Adrenal gland (tissue), 12 donors: Measurements from ENCODE around the gene ERI3. TPM values are rescaled to one million over a fixed set of nuclear protein-coding genes. Genes with fewer than 3 reads are reported as not detected.

Experiments used
- DNase-seq, 7 donors: peaks; one replicate each; pipeline ENCODE4 v3.0.0-alpha.2; 2019 to 2020
- H3K27ac ChIP-seq, 5 donors: fragments of 200-600 bp; sonication (generic) in 4 of 5; 1 replicate in 3 of 5; 2 replicates in 2 of 5; pipeline versions ENCODE4 v1.5.1 to v1.8.0; 2016 to 2020; ENCODE audit warnings: mild to moderate bottlenecking in 1 of 5
- H3K27me3 ChIP-seq: fragments of 200-600 bp; 2 replicates; pipeline ENCODE4 v1.8.0; 2021
- H3K36me3 ChIP-seq, 2 donors: fragments of 200-600 bp; replicated peaks in 1 of 2; 1 replicate in 1 of 2; 2 replicates in 1 of 2; pipeline versions ENCODE4 v1.5.1 to v1.8.0; 2018 to 2022
- H3K4me1 ChIP-seq, 2 donors: fragments of 200-600 bp; replicated peaks in 1 of 2; 1 replicate in 1 of 2; 2 replicates in 1 of 2; pipeline versions ENCODE4 v1.5.1 to v1.8.0; 2018 to 2021
- H3K4me3 ChIP-seq, 4 donors: fragments of 200-600 bp; sonication (generic) in 3 of 4; one replicate each; pipeline ENCODE4 v1.5.1; 2016 to 2018
- H3K9me3 ChIP-seq, 3 donors: fragments of 200-600 bp; sonication (generic) in 1 of 3; replicated peaks in 1 of 3; 1 replicate in 2 of 3; 2 replicates in 1 of 3; pipeline versions ENCODE4 v1.5.1 to v1.8.0; 2016 to 2021
- POLR2A ChIP-seq, 2 donors: fragments of 450-650 bp; IDR thresholded peaks; one replicate each; pipeline ENCODE4 v1.6.1; 2017; ENCODE audit warnings: antibody characterized with exemption in 2 of 2, mild to moderate bottlenecking in 2 of 2, moderate library complexity in 1 of 2
- WGBS, 4 donors: extraction: QIAGEN DNeasy Blood & Tissue Kit in 2 of 4; methylation state at CpG; one replicate each; pipeline versions ENCODE4 v1.1.5 to v1.1.7; 2013 to 2017; 5-methylcytosine and 5-hydroxymethylcytosine counted together
- intact Hi-C, 2 donors: fragments of 100-400 bp; cut with DNase I; formaldehyde crosslinking; loops; one replicate each; pipeline versions ENCODE4 v1.14.1 to v1.15.0; 2022 to 2023
- polyA plus RNA-seq, 3 donors: library from polyadenylated mRNA; stranded (reverse); fragments of 200-250 nt in 2 of 3; fragments of 350-450 nt in 1 of 3; fragmentation: Illumina TruSeq in 1 of 3; extraction: RNeasy Lipid Tissue Mini Kit (QIAGEN cat#74804) in 1 of 3; gene quantifications; one replicate each; pipeline ENCODE4 v1.2.3, GENCODE V29; 2013 to 2014
- total RNA-seq, 9 donors: library from RNA; depleted of rRNA in 4 of 9; stranded (reverse); fragments of >200 nt in 4 of 9; fragments of 120-200 nt in 1 of 9; fragmentation: NEBNext Ultra II Directional in 1 of 9; extraction: Animal tissue kit (Norgen Biotek cat#: 25700) in 1 of 9; gene quantifications; one replicate each; pipeline versions ENCODE4 v1.1.0 to v1.2.4, GENCODE V29; 2013 to 2023
- TF ChIP-seq, protein P1 (sequence below), 6 experiments: fragments of 450-650 bp in 4 of 6; fragments of 200-600 bp in 2 of 6; sonication (generic) in 1 of 6; IDR thresholded peaks; 1 replicate in 5 of 6; 2 replicates in 1 of 6; pipeline versions ENCODE4 v1.5.1 to v1.8.0; 2016 to 2021; ENCODE audit warnings: antibody characterized with exemption in 6 of 6, mild to moderate bottlenecking in 2 of 6, moderate library complexity in 1 of 6
- donor health status: healthy with polysubstance abuse.
- donor health status: Bipolar disorder and iron deficiency.
- donor health status: DM: yes; HTN: yes; CAD: no.
- donor health status: DM: no; HTN: no; CAD: no.
- donor health status: DM: no; HTN: no; CAD: no.
- donor health status: DM: yes; HTN: yes; CAD: no.

ERI3 gene
- total and polyA plus RNA-seq, 12 donors: 33.8 to 68.4 (median 46.7) TPM

DNA sequence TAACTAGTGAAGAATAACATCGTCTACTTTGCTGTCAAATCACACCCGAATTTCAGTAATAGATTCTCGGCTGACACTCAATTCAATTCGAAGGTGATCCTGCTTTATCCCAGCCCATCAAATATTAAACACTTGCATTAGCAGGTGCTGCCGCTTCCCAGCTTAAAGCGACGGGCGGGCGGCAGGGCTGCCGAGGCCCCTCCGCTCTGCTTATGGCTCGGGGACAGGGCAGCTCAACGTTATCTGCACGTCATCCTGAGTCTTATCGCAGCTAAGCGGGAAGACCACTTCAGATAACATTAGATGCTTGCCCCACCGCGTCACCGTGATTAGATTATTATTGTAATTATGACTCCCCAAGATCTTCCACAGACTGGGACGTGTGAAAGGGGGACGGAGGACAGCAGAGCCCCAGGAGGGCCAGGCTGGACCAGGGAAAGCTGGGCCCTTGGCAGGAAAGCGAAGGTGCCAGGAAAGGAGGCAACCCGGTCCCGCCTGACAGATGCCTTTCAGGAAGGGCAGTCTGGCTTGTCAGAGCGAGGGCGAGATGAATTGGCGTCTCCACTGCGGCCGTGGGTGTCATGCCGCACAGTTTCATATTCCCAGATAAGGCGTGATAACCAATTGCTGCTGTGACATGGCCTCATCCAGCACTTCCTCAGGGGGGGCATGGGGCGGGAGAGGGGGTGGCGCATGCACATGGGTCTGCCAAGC is 104.8 kb downstream of the ERI3 start:
- WGBS, 4 donors: 84 to 91% (median 85%) methylated on average over 33 of the region's 33 CpGs
- intact Hi-C loops: no loop called here

DNA sequence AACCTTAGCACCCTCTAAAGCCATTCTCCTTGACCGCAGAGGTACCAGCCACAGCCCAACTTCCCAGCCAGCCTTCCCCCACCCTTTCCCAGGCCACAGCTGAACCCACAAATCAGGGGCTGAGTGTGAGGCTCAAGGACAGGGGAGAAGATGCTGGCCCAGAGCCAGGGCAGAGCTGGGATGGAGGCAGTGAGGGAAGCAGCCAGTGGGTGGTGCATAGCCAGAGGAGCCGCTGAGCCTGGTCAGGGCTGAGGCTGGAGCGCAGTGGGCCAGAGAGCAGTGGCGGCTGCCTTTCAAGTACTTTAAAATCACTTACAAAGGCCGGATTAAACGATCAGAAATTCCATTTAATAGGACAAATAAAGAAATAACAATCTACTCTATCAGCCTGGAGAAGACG is 105.5 kb downstream of the ERI3 start:
- Histone ChIP-seq H3K4me1 (peaks cover 0 to 5% of the 10 kb centered on the region in 2 donors), H3K9me3 (no peaks in the 10 kb centered on the region), H3K36me3 (no peaks in the 10 kb centered on the region), H3K27ac (no peak overlapping the region), H3K4me3 (no peak overlapping the region), H3K27me3 (no peaks in the 10 kb centered on the region)
- WGBS, 4 donors: 80 to 85% (median 83%) methylated on average over 7 of the region's 7 CpGs
- peak in 6 of 7 donors; percentile 23 to 75 (median 38) for DNase-seq
- TF ChIP-seq, protein P1, sequence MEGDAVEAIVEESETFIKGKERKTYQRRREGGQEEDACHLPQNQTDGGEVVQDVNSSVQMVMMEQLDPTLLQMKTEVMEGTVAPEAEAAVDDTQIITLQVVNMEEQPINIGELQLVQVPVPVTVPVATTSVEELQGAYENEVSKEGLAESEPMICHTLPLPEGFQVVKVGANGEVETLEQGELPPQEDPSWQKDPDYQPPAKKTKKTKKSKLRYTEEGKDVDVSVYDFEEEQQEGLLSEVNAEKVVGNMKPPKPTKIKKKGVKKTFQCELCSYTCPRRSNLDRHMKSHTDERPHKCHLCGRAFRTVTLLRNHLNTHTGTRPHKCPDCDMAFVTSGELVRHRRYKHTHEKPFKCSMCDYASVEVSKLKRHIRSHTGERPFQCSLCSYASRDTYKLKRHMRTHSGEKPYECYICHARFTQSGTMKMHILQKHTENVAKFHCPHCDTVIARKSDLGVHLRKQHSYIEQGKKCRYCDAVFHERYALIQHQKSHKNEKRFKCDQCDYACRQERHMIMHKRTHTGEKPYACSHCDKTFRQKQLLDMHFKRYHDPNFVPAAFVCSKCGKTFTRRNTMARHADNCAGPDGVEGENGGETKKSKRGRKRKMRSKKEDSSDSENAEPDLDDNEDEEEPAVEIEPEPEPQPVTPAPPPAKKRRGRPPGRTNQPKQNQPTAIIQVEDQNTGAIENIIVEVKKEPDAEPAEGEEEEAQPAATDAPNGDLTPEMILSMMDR (IDR thresholded peaks at IDR 0.05): peak in 1 of 6 experiments; percentile 17
- TF ChIP-seq POLR2A (IDR thresholded peaks at IDR 0.05): no peak
- intact Hi-C loops: no loop called here

More for the DNA sequence above, 104.8 kb downstream of the ERI3 start:
- H3K27ac ChIP-seq: peak overlapping the region in 1 of 5 donors; percentile 36
- no peaks in the 10 kb centered on the region for H3K9me3 ChIP-seq
- TF ChIP-seq, protein P1 (IDR thresholded peaks at IDR 0.05): no peak
- TF ChIP-seq POLR2A (IDR thresholded peaks at IDR 0.05): no peak
- H3K36me3 ChIP-seq: no peaks in the 10 kb centered on the region
- H3K27me3 ChIP-seq: no peaks in the 10 kb centered on the region
- peaks cover 0 to 5% of the 10 kb centered on the region in 2 donors for H3K4me1 ChIP-seq
- peak in 1 of 7 donors; percentile 74 for DNase-seq
- H3K4me3 ChIP-seq: no peak overlapping the region

DNA sequence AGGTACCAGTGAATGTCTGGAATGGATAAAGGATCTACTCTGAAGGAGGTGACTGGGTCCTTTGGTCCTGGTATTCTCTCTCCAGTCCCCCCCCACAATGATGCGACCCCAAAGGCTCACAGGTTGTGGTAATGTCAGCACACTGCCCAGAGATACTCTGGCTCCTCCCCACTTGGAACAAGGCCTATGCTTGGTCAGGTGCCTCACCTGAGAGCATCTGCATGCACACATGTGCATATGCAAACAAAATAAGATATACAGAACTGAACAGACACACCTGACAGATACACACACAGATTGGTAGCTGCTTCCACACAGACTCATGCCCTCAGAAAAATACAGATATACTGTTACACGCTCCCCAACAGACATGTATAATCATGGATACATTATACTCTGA is 108.3 kb downstream of the ERI3 start:
- Histone ChIP-seq H3K4me1 (peaks cover 0 to 5% of the 10 kb centered on the region in 2 donors), H3K36me3 (no peaks in the 10 kb centered on the region), H3K27ac (no peak overlapping the region), H3K9me3 (no peaks in the 10 kb centered on the region), H3K4me3 (no peak overlapping the region), H3K27me3 (no peaks in the 10 kb centered on the region)
- no peak for DNase-seq
- 90 to 100% (median 97%) methylated on average over 2 of the region's 2 CpGs for WGBS, 4 donors
- TF ChIP-seq, protein P1 (IDR thresholded peaks at IDR 0.05): no peak
- TF ChIP-seq POLR2A (IDR thresholded peaks at IDR 0.05): no peak
- intact Hi-C loops: no loop called here

DNA sequence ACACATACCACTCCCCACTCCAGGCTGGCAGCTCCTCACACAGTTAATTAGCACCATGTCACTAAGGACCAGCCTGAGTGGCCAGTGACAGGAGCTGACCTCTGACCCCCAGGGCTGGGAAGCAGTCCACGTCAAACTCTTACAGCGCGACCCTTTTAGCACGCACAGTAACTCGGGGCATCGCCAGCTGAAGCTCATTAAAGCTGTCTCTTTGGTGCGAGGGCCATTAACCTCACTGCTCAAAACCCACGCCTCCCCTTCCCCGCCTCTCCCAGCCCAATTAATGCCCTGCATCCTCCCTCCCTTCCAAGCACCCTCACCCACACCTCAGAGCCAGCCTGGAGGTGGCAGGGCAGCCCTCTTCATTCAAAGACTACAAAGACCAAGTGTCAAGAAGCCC is 110.1 kb downstream of the ERI3 start:
- intact Hi-C loops: no loop called here
- no peaks in the 10 kb centered on the region for H3K36me3 ChIP-seq
- no peak overlapping the region for H3K4me3 ChIP-seq
- H3K27me3 ChIP-seq: no peaks in the 10 kb centered on the region
- H3K27ac ChIP-seq: no peak overlapping the region
- WGBS, 4 donors: 84 to 93% (median 92%) methylated on average over 8 to 9 of the region's 9 CpGs
- TF ChIP-seq, protein P1 (IDR thresholded peaks at IDR 0.05): no peak
- no peak for TF ChIP-seq POLR2A (IDR thresholded peaks at IDR 0.05)
- no peak for DNase-seq
- peaks cover 0 to 5% of the 10 kb centered on the region in 2 donors for H3K4me1 ChIP-seq
- no peaks in the 10 kb centered on the region for H3K9me3 ChIP-seq
